ENCODE measurements around the gene PRKCZ. TPM values are rescaled to one million over a fixed set of nuclear protein-coding genes. Genes with fewer than 3 reads are reported as not detected.
A peak's percentile ranks its signal among the peaks of the same experiment; 100 is the strongest.
"Not testable (repeated sequence)": the region's sequence is repeated elsewhere in the genome, so short reads cannot be mapped to it uniquely, and the experiment has no call there.

PRKCZ gene
- total and polyA plus RNA-seq, 7 experiments from 2014 or later = 3.6 to 29.6 (median 24.0) TPM

GRCh38 chr1:2094269-2095158 lies 44.3 kb downstream of the PRKCZ start:
- CTCF ChIA-PET; H3K36me3 ChIP-seq (ENCODE audit: control insufficient read depth in 2 of 3, insufficient read depth in 3 of 3, low read length in 3 of 3); H3K9me3 Mint-ChIP-seq; H3K4me1 ChIP-seq (ENCODE audit: control insufficient read depth in 2 of 2, insufficient read depth in 2 of 2, low read length in 2 of 2); intact Hi-C loops (cut with micrococcal nuclease); H3K4me1 Mint-ChIP-seq; H3K27me3 Mint-ChIP-seq; H3K27ac ChIP-seq (ENCODE audit: low read depth, low read length); H3K4me3 ChIP-seq (ENCODE audit: low read length); H3K27me3 ChIP-seq (ENCODE audit: control insufficient read depth in 2 of 2, insufficient read depth in 2 of 2, low read length in 2 of 2); H3K4me3 Mint-ChIP-seq; H3K27ac Mint-ChIP-seq; DNase-seq; ATAC-seq: not testable (repeated sequence)
- peaks cover 0 to 11% (median 0%) of the 10 kb centered on the region in 3 experiments for H3K9me3 ChIP-seq (ENCODE audit: control insufficient read depth in 2 of 3, low read length in 3 of 3)
- POLR2A ChIA-PET = interaction anchor here (0.6 kb wide), 1 partner anchor 9 kb away, joined by 3 read pairs; no protein-coding TSS in a partner anchor
- peaks cover 0 to 22% (median 13%) of the 10 kb centered on the region in 5 donors for H3K36me3 Mint-ChIP-seq

GRCh38 chr1:2095394-2095793 lies 45.2 kb downstream of the PRKCZ start:
- intact Hi-C loops (cut with micrococcal nuclease) = no loop called here
- no peaks in the 10 kb centered on the region for H3K4me1 ChIP-seq (ENCODE audit: control insufficient read depth in 2 of 2, insufficient read depth in 2 of 2, low read length in 2 of 2)
- ATAC-seq (no peak), DNase-seq (no peak)
- no peak overlapping the region for H3K27ac ChIP-seq (ENCODE audit: low read depth, low read length)
- Mint-ChIP-seq H3K27me3 (no peaks in the 10 kb centered on the region), H3K27ac (no peak overlapping the region), H3K9me3 (peaks cover 0 to 10% (median 5%) of the 10 kb centered on the region in 11 donors), H3K36me3 (peaks cover 0 to 22% (median 13%) of the 10 kb centered on the region in 5 donors), H3K4me3 (no peak overlapping the region), H3K4me1 (peaks cover 0 to 10% (median 5%) of the 10 kb centered on the region in 7 donors)
- POLR2A ChIA-PET = no interaction called here
- no peak overlapping the region for H3K4me3 ChIP-seq (ENCODE audit: low read length)
- H3K27me3 ChIP-seq (ENCODE audit: control insufficient read depth in 2 of 2, insufficient read depth in 2 of 2, low read length in 2 of 2) = no peaks in the 10 kb centered on the region
- peaks cover 0 to 11% (median 0%) of the 10 kb centered on the region in 3 experiments for H3K9me3 ChIP-seq (ENCODE audit: control insufficient read depth in 2 of 3, low read length in 3 of 3)
- CTCF ChIA-PET = no interaction called here
- no peaks in the 10 kb centered on the region for H3K36me3 ChIP-seq (ENCODE audit: control insufficient read depth in 2 of 3, insufficient read depth in 3 of 3, low read length in 3 of 3)

- Mint-ChIP-seq H3K9me3 (peaks cover 0 to 10% (median 5%) of the 10 kb centered on the region in 11 donors), H3K4me1 (peaks cover 0 to 11% (median 4%) of the 10 kb centered on the region in 7 donors), H3K27ac (no peak overlapping the region), H3K36me3 (peaks cover 0 to 23% (median 15%) of the 10 kb centered on the region in 5 donors), H3K4me3 (no peak overlapping the region), H3K27me3 (no peaks in the 10 kb centered on the region)
- no peak for DNase-seq
- ChIA-PET CTCF (no interaction called here), POLR2A (no interaction called here)
- no peaks in the 10 kb centered on the region for H3K36me3 ChIP-seq (ENCODE audit: control insufficient read depth in 2 of 3, insufficient read depth in 3 of 3, low read length in 3 of 3)
- H3K4me1 ChIP-seq (ENCODE audit: control insufficient read depth in 2 of 2, insufficient read depth in 2 of 2, low read length in 2 of 2) = no peaks in the 10 kb centered on the region
- peaks cover 0 to 11% (median 0%) of the 10 kb centered on the region in 3 experiments for H3K9me3 ChIP-seq (ENCODE audit: control insufficient read depth in 2 of 3, low read length in 3 of 3)
- no peaks in the 10 kb centered on the region for H3K27me3 ChIP-seq (ENCODE audit: control insufficient read depth in 2 of 2, insufficient read depth in 2 of 2, low read length in 2 of 2)
- intact Hi-C loops (cut with micrococcal nuclease) = no loop called here
- no peak for ATAC-seq
- H3K27ac ChIP-seq (ENCODE audit: low read depth, low read length) = no peak overlapping the region
- no peak overlapping the region for H3K4me3 ChIP-seq (ENCODE audit: low read length)
Measured at GRCh38 chr1:2095981-2096736, 45.9 kb downstream of the PRKCZ start.

GRCh38 chr1:2097386-2098300 lies 47.4 kb downstream of the PRKCZ start:
- Mint-ChIP-seq H3K27ac (peak overlapping the region in 1 of 9 donors; percentile 59), H3K36me3 (peaks cover 0 to 29% (median 15%) of the 10 kb centered on the region in 5 donors), H3K27me3 (no peaks in the 10 kb centered on the region), H3K4me3 (no peak overlapping the region), H3K4me1 (peaks cover 0 to 11% (median 0%) of the 10 kb centered on the region in 7 donors), H3K9me3 (peaks cover 0 to 10% (median 5%) of the 10 kb centered on the region in 11 donors)
- intact Hi-C loops (cut with micrococcal nuclease) = no loop called here
- Histone ChIP-seq H3K4me3 (ENCODE audit: low read length) (no peak overlapping the region), H3K4me1 (ENCODE audit: control insufficient read depth in 2 of 2, insufficient read depth in 2 of 2, low read length in 2 of 2) (no peaks in the 10 kb centered on the region), H3K27me3 (ENCODE audit: control insufficient read depth in 2 of 2, insufficient read depth in 2 of 2, low read length in 2 of 2) (no peaks in the 10 kb centered on the region), H3K36me3 (ENCODE audit: control insufficient read depth in 2 of 3, insufficient read depth in 3 of 3, low read length in 3 of 3) (peaks cover 0 to 4% (median 0%) of the 10 kb centered on the region in 3 experiments), H3K27ac (ENCODE audit: low read depth, low read length) (no peak overlapping the region), H3K9me3 (ENCODE audit: control insufficient read depth in 2 of 3, low read length in 3 of 3) (peaks cover 0 to 11% (median 0%) of the 10 kb centered on the region in 3 experiments)
- ATAC-seq (no peak), DNase-seq (no peak)
- ChIA-PET POLR2A (no interaction called here), CTCF (no interaction called here)

GRCh38 chr1:2098301-2098698 lies 48.1 kb downstream of the PRKCZ start:
- H3K27me3 Mint-ChIP-seq = no peaks in the 10 kb centered on the region

More at GRCh38 chr1:2098301-2098698, 48.1 kb downstream of the PRKCZ start:
- H3K27ac Mint-ChIP-seq = no peak overlapping the region
- ChIA-PET POLR2A (no interaction called here), CTCF (no interaction called here)
- peaks cover 0 to 11% (median 0%) of the 10 kb centered on the region in 3 experiments for H3K9me3 ChIP-seq (ENCODE audit: control insufficient read depth in 2 of 3, low read length in 3 of 3)
- H3K4me3 Mint-ChIP-seq = no peak overlapping the region
- H3K4me1 Mint-ChIP-seq = peaks cover 0 to 11% (median 0%) of the 10 kb centered on the region in 7 donors
- H3K4me1 ChIP-seq (ENCODE audit: control insufficient read depth in 2 of 2, insufficient read depth in 2 of 2, low read length in 2 of 2) = no peaks in the 10 kb centered on the region
- DNase-seq (no peak), ATAC-seq (no peak)
- no peak overlapping the region for H3K27ac ChIP-seq (ENCODE audit: low read depth, low read length)
- H3K27me3 ChIP-seq (ENCODE audit: control insufficient read depth in 2 of 2, insufficient read depth in 2 of 2, low read length in 2 of 2) = no peaks in the 10 kb centered on the region
- peaks cover 0 to 4% (median 0%) of the 10 kb centered on the region in 3 experiments for H3K36me3 ChIP-seq (ENCODE audit: control insufficient read depth in 2 of 3, insufficient read depth in 3 of 3, low read length in 3 of 3)
- no peak overlapping the region for H3K4me3 ChIP-seq (ENCODE audit: low read length)
- H3K36me3 Mint-ChIP-seq = peaks cover 0 to 29% (median 15%) of the 10 kb centered on the region in 5 donors
- intact Hi-C loops (cut with micrococcal nuclease) = no loop called here
- H3K9me3 Mint-ChIP-seq = peaks cover 0 to 10% (median 5%) of the 10 kb centered on the region in 11 donors
